A549 treated with AZD9567 at 1 μM for 4 hours (cell line): Measurements from ENCODE around the gene YJEFN3. TPM values are rescaled to one million over a fixed set of nuclear protein-coding genes. Genes with fewer than 3 reads are reported as not detected.

Source experiments
- total RNA-seq: library from RNA; stranded (reverse); fragments of 200-300 nt; extraction: Qiagen RNA extraction; gene quantifications from 5 replicates; pipeline ENCODE4 v1.2.3, GENCODE V29; 2022; ENCODE audit not compliant: insufficient read depth

Gene YJEFN3, protein sequence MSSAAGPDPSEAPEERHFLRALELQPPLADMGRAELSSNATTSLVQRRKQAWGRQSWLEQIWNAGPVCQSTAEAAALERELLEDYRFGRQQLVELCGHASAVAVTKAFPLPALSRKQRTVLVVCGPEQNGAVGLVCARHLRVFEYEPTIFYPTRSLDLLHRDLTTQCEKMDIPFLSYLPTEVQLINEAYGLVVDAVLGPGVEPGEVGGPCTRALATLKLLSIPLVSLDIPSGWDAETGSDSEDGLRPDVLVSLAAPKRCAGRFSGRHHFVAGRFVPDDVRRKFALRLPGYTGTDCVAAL
- 1.2 to 4.3 TPM (median 3.8 TPM) in 5 replicates for total RNA-seq

DNA sequence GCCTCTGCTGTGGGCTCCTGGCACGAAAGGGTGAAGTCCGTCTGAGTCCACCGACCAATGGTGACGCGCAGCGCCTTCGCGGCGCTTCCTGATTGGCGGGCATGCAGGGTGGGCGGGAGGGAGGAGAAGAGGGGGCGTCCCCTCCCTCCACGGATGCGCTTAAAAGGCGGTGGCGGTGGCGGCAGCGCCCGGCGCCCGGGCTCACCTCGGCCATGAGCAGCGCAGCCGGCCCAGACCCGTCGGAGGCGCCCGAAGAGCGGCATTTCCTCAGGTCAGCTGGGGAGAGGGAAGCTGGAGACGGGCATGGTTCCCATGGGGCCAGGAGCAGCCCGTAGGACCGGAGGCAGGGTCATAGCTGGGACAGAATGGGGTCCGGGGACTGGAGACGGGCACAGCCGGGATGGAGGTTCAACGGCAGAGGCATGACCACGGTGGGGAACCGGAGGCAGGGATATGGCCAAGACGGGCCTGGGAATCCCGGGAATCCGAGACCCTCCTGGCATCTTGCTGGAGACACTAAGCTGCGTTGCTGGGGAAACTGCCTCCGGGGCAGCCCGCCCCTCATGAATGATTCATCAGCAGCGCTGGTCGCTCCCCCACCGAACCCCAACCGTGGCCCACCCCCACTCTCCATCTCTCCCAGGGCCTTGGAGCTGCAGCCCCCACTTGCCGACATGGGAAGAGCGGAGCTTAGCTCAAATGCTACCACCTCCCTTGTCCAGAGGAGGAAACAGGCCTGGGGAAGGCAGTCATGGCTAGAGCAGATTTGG, at the start of gene YJEFN3:
YJEFN3 (plus strand) TSS at position 191 of the 770 bp plus-strand sequence; CDS start at position 213, 22 bp downstream.

DNA sequence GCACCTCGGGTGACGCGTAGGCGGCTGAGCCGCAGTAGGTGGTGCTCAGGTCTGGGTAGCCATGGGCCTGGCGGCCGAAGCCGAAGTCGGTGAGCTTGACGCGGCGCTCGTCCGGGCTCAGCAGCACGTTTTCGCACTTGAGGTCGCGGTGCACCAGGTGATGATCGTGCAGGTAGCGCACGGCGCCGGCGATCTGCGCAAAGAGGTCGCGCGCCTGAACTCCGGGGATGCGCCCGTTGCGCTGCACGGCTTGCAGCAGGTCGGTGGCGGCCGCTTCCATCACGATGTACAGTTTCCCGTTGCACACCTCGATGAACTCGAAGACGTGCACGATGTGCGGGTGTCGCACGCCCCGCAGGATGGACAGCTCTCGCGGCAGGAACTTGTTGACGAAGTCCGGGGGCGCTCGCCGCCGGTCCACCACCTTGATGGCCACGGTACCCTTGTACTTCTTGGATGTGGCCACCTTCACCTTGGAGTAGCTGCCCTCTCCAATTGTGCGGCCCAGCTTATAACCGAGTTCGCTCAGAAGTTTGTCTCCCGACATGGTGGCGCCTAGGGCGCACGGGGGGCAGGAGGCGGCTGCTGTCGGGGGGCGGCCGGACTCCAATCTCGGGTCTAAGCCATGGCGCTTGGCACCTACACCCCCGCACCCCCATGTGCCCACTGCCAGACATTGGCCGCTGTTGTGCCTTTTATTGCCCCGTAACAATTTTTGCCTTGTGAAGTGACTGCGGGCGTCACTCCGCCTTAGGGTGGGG, 13.7 kb upstream of the YJEFN3 start, which contains the start of gene TSSK6:
TSSK6 (minus strand) TSS at position 668 of the 761 bp plus-strand sequence; CDS start at position 547, 121 bp downstream.

GRCh38 chr19:19515642-19516519, 12.8 kb upstream of the YJEFN3 start, which contains the start of gene NDUFA13:
TSS of gene NDUFA13 (plus strand) at chr19:19516225. CDS start at chr19:19516239, 14 bp downstream.

DNA sequence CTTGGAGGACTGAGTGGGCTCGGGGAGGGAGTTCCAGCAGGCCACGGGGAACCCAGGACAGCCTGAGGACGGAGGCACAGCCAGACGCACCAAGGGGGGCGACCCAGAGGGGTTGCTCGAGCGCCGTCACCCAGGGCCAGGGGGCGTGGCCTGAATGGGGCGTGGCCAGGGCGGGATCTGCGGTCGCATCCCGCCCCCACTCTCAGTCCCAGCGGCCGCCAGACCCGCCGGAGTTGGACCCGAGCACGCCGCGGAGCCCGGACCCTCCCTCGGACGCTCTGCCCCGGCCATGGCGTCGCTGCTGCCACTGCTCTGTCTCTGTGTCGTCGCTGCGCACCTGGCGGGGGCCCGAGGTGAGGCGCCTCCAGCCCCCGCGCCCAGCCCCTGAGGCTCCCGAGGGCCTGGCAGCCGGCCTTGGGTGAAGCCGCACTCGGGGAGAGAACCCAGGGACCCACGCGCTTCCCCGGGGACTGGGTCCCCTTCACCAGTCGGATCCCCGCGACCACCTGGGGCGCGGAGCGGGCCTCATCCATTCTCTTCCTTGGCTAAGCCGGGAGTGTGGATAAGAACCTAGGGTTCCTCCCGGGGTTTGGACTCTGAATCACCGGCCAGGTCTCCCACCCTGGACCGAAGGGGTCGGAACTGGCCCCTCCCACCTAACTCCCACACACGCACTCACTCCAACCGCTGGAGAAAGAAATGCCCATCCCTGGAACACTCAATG, 9.5 kb downstream of the YJEFN3 start, which contains the start of gene CILP2:
CILP2 (plus strand) TSS at position 205 of the 724 bp plus-strand sequence; CDS start at position 290, 85 bp downstream.

Other genes with a start within 250 kb of the YJEFN3 start
- gene SUGP1, start 208.4 kb upstream of the YJEFN3 start, total RNA-seq, result 24.9 to 44.4 TPM (median 27.8 TPM) in 5 replicates
- gene MAU2, start 208.1 kb upstream of the YJEFN3 start, total RNA-seq, result 13.4 to 15.0 TPM (median 13.6 TPM) in 5 replicates
- 42.7 to 51.8 TPM (median 47.6 TPM) in 5 replicates for gene GATAD2A, start 123.2 kb upstream of the YJEFN3 start, total RNA-seq
- gene TSSK6, start 13.4 kb upstream of the YJEFN3 start, total RNA-seq, result 1.3 to 1.6 TPM (median 1.4 TPM) in 4 of 5 replicates, not detected in the other
- gene NDUFA13, start 12.7 kb upstream of the YJEFN3 start, total RNA-seq, result 123 to 157 TPM (median 154 TPM) in 5 replicates
- 0.15 to 0.37 TPM (median 0.19 TPM) in 4 of 5 replicates, not detected in the other for gene CILP2, start 9.4 kb downstream of the YJEFN3 start, total RNA-seq
- gene PBX4, start 89.8 kb downstream of the YJEFN3 start, total RNA-seq, result 1.5 to 1.9 TPM (median 1.7 TPM) in 4 of 5 replicates, not detected in the other
- 1.5 to 4.2 TPM (median 3.9 TPM) in 5 replicates for gene LPAR2, start 99.3 kb downstream of the YJEFN3 start, total RNA-seq
- 3.7 to 6.1 TPM (median 5.3 TPM) in 5 replicates for gene GMIP, start 114.7 kb downstream of the YJEFN3 start, total RNA-seq
- 23.5 to 35.6 TPM (median 34.4 TPM) in 5 replicates for gene ATP13A1, start 134.8 kb downstream of the YJEFN3 start, total RNA-seq
- 3.4 to 7.2 TPM (median 4.0 TPM) in 5 replicates for gene ZNF101, start 139.9 kb downstream of the YJEFN3 start, total RNA-seq
- 2.1 to 2.4 TPM (median 2.2 TPM) in 5 replicates for gene ZNF14, start 204.2 kb downstream of the YJEFN3 start, total RNA-seq